ENCODE results near the gene MAP7D2. TPM values are rescaled to one million over a fixed set of nuclear protein-coding genes. Genes with fewer than 3 reads are reported as not detected.

MAP7D2 gene
- total and polyA plus RNA-seq, 2 experiments from 2014 or later: 0.94 to 1.7 TPM

GRCh38 chrX:20111271-20111670 lies 5.4 kb downstream of the MAP7D2 start:
- H3K4me2 ChIP-seq: no peak overlapping the region
- no peaks in the 10 kb centered on the region for H3K9me3 ChIP-seq (ENCODE audit: low read depth)
- no peak overlapping the region for H3K27ac ChIP-seq
- no peak overlapping the region for H2AFZ ChIP-seq
- WGBS (ENCODE audit: low lambda C conversion rate, missing lambda C conversion rate): 89% methylated on average over 10 of the region's 10 CpGs
- H4K20me1 ChIP-seq (ENCODE audit: insufficient read depth, poor library complexity, severe bottlenecking): no peaks in the 10 kb centered on the region
- no peaks in the 10 kb centered on the region for H3K4me1 ChIP-seq (ENCODE audit: insufficient read depth)
- H3K4me3 ChIP-seq: no peak overlapping the region
- TF ChIP-seq CTCF (IDR thresholded peaks at IDR 0.05; ENCODE audit: poor library complexity) (no peak), EZH2phosphoT487 (IDR thresholded peaks at IDR 0.05; ENCODE audit: low read depth, severe bottlenecking, unreplicated experiment) (no peak), EZH2 (IDR thresholded peaks at IDR 0.05; ENCODE audit: borderline replicate concordance) (no peak)
- no peak for DNase-seq (ENCODE audit: low spot score)
- peaks cover 3% of the 10 kb centered on the region for H3K27me3 ChIP-seq
- no peaks in the 10 kb centered on the region for H3K9me2 ChIP-seq (replicated peaks; ENCODE audit: insufficient read depth)
- no peaks in the 10 kb centered on the region for H3K79me2 ChIP-seq
- no peaks in the 10 kb centered on the region for H3K36me3 ChIP-seq (replicated peaks; ENCODE audit: insufficient read depth, low read depth)

- H3K27me3 ChIP-seq: no peaks in the 10 kb centered on the region
- TF ChIP-seq EZH2phosphoT487 (IDR thresholded peaks at IDR 0.05; ENCODE audit: low read depth, severe bottlenecking, unreplicated experiment) (no peak), EZH2 (IDR thresholded peaks at IDR 0.05; ENCODE audit: borderline replicate concordance) (no peak)
- no peaks in the 10 kb centered on the region for H3K4me1 ChIP-seq (ENCODE audit: insufficient read depth)
- H3K4me2 ChIP-seq: no peak overlapping the region
- no peak overlapping the region for H3K4me3 ChIP-seq
- H3K9me2 ChIP-seq (replicated peaks; ENCODE audit: insufficient read depth): no peaks in the 10 kb centered on the region
- H3K27ac ChIP-seq: no peak overlapping the region
- H2AFZ ChIP-seq: no peak overlapping the region
- 83% methylated on average over 2 of the region's 2 CpGs for WGBS (ENCODE audit: low lambda C conversion rate, missing lambda C conversion rate)
- no peak for DNase-seq (ENCODE audit: low spot score)
- H3K36me3 ChIP-seq (replicated peaks; ENCODE audit: insufficient read depth, low read depth): no peaks in the 10 kb centered on the region
- no peaks in the 10 kb centered on the region for H4K20me1 ChIP-seq (ENCODE audit: insufficient read depth, poor library complexity, severe bottlenecking)
- H3K79me2 ChIP-seq: no peaks in the 10 kb centered on the region
- H3K9me3 ChIP-seq (ENCODE audit: low read depth): no peaks in the 10 kb centered on the region
Measured at GRCh38 chrX:20101934-20102581, 14.6 kb downstream of the MAP7D2 start.

GRCh38 chrX:20091499-20091898 lies 25.2 kb downstream of the MAP7D2 start:
- no peaks in the 10 kb centered on the region for H3K4me1 ChIP-seq (ENCODE audit: insufficient read depth)
- H3K9me3 ChIP-seq (ENCODE audit: low read depth): no peaks in the 10 kb centered on the region
- no peak overlapping the region for H3K4me2 ChIP-seq
- TF ChIP-seq CTCF (IDR thresholded peaks at IDR 0.05; ENCODE audit: poor library complexity) (no peak), EZH2 (IDR thresholded peaks at IDR 0.05; ENCODE audit: borderline replicate concordance) (no peak), EZH2phosphoT487 (IDR thresholded peaks at IDR 0.05; ENCODE audit: low read depth, severe bottlenecking, unreplicated experiment) (no peak)
- H3K27ac ChIP-seq: no peak overlapping the region
- H2AFZ ChIP-seq: no peak overlapping the region
- H3K4me3 ChIP-seq: no peak overlapping the region
- no peaks in the 10 kb centered on the region for H4K20me1 ChIP-seq (ENCODE audit: insufficient read depth, poor library complexity, severe bottlenecking)
- no peaks in the 10 kb centered on the region for H3K27me3 ChIP-seq
- no peaks in the 10 kb centered on the region for H3K9me2 ChIP-seq (replicated peaks; ENCODE audit: insufficient read depth)
- H3K79me2 ChIP-seq: no peaks in the 10 kb centered on the region
- H3K36me3 ChIP-seq (replicated peaks; ENCODE audit: insufficient read depth, low read depth): no peaks in the 10 kb centered on the region
- DNase-seq (ENCODE audit: low spot score): no peak
- WGBS (ENCODE audit: low lambda C conversion rate, missing lambda C conversion rate): 67% methylated on average over 3 of the region's 3 CpGs

DNA sequence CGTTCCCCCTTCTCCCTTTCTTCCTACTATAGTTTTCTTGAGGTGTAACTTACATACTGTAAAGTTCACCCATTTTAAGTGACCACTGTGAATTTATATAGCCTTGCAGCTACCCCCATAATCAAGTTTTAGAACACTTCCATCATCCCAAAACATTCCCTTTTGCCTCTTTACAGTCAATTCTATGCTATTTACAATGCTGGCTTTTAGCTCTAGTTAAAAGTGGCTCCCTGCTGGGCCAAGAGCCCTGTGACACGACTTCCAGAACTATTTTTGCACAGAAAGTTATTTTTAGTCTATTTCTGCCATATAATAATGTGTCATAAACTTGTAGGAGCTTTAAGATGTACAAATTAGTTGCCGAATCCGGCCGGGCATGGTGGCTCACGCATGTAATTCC lies 26.9 kb downstream of the MAP7D2 start:
- Histone ChIP-seq H3K27me3 (no peaks in the 10 kb centered on the region), H3K4me3 (no peak overlapping the region), H3K27ac (no peak overlapping the region), H3K36me3 (replicated peaks; ENCODE audit: insufficient read depth, low read depth) (no peaks in the 10 kb centered on the region), H3K4me1 (ENCODE audit: insufficient read depth) (no peaks in the 10 kb centered on the region), H2AFZ (no peak overlapping the region), H3K4me2 (no peak overlapping the region), H3K9me3 (ENCODE audit: low read depth) (no peaks in the 10 kb centered on the region), H3K9me2 (replicated peaks; ENCODE audit: insufficient read depth) (no peaks in the 10 kb centered on the region), H4K20me1 (ENCODE audit: insufficient read depth, poor library complexity, severe bottlenecking) (no peaks in the 10 kb centered on the region), H3K79me2 (no peaks in the 10 kb centered on the region)
- WGBS (ENCODE audit: low lambda C conversion rate, missing lambda C conversion rate): 75% methylated on average over 6 of the region's 6 CpGs
- DNase-seq (ENCODE audit: low spot score): no peak
- TF ChIP-seq CTCF (IDR thresholded peaks at IDR 0.05; ENCODE audit: poor library complexity) (no peak), EZH2phosphoT487 (IDR thresholded peaks at IDR 0.05; ENCODE audit: low read depth, severe bottlenecking, unreplicated experiment) (no peak), EZH2 (IDR thresholded peaks at IDR 0.05; ENCODE audit: borderline replicate concordance) (no peak)

Data from hepatocyte (in vitro differentiated cells).